Adrenal gland (tissue), 5 donors: Measurements from ENCODE around the gene PRSS33.

Experiments
- POLR2A ChIP-seq, 2 donors: fragments of 450-650 bp; IDR thresholded peaks; one replicate each; pipeline ENCODE4 v1.6.1; 2017; ENCODE audit warnings: antibody characterized with exemption in 2 of 2, mild to moderate bottlenecking in 2 of 2, moderate library complexity in 1 of 2
- TF ChIP-seq, protein P1 (sequence below), 6 experiments: fragments of 450-650 bp in 4 of 6; fragments of 200-600 bp in 2 of 6; sonication (generic) in 1 of 6; IDR thresholded peaks; 1 replicate in 5 of 6; 2 replicates in 1 of 6; pipeline versions ENCODE4 v1.5.1 to v1.8.0; 2016 to 2021; ENCODE audit warnings: antibody characterized with exemption in 6 of 6, mild to moderate bottlenecking in 2 of 6, moderate library complexity in 1 of 6
- donor health status: DM: no; HTN: no; CAD: no.

DNA sequence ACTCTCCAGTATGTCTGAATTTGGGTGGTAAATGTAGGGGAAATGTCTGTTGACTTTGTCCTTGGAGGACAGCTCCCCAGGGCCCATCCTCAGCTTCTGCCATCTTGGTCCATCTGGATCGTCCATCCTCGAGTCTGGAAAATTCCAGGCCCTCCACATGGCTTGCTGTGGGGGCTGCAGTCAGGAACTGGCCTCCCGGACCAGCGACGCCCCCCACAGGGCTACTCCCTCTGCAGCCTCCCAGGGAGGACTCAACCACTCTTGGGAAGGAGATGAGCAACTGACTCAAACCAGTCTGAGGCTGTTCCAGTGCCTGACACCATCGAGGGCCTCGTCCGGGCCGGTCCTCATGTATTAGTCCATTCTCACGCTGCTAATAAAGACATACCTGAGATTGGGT is 37.3 kb upstream of the PRSS33 start:
- TF ChIP-seq, protein P1, sequence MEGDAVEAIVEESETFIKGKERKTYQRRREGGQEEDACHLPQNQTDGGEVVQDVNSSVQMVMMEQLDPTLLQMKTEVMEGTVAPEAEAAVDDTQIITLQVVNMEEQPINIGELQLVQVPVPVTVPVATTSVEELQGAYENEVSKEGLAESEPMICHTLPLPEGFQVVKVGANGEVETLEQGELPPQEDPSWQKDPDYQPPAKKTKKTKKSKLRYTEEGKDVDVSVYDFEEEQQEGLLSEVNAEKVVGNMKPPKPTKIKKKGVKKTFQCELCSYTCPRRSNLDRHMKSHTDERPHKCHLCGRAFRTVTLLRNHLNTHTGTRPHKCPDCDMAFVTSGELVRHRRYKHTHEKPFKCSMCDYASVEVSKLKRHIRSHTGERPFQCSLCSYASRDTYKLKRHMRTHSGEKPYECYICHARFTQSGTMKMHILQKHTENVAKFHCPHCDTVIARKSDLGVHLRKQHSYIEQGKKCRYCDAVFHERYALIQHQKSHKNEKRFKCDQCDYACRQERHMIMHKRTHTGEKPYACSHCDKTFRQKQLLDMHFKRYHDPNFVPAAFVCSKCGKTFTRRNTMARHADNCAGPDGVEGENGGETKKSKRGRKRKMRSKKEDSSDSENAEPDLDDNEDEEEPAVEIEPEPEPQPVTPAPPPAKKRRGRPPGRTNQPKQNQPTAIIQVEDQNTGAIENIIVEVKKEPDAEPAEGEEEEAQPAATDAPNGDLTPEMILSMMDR (IDR thresholded peaks at IDR 0.05), result no peak
- TF ChIP-seq POLR2A (IDR thresholded peaks at IDR 0.05), result no peak
